Neural progenitor cell (in vitro differentiated cells): Measurements from ENCODE around the gene NOX3. TPM values are rescaled to one million over a fixed set of nuclear protein-coding genes. Genes with fewer than 3 reads are reported as not detected.

Experiments used
- DNase-seq: peaks from one replicate; pipeline ENCODE4 v3.0.0-alpha.2; 2016; ENCODE audit warnings: low spot score
- H2AFZ ChIP-seq: fragments of 200-600 bp; sonication (generic); replicated peaks from 2 replicates; pipeline ENCODE4 v1.6.1; 2016; ENCODE audit warnings: antibody characterized with exemption
- H3F3A ChIP-seq: fragments of 200-600 bp; sonication (generic); 2 replicates; pipeline ENCODE4 v1.6.1; 2016; ENCODE audit warnings: antibody characterized with exemption, low read depth
- H3K27ac ChIP-seq: fragments of 200-600 bp; sonication (generic); 2 replicates; pipeline ENCODE4 v1.5.1; 2016; ENCODE audit warnings: mild to moderate bottlenecking
- H3K27me3 ChIP-seq: fragments of 200-600 bp; sonication (generic); 2 replicates; pipeline ENCODE4 v1.6.1; 2016; ENCODE audit warnings: mild to moderate bottlenecking, moderate library complexity
- H3K36me3 ChIP-seq: fragments of 200-600 bp; sonication (generic); 2 replicates; pipeline ENCODE4 v1.5.1; 2016
- H3K4me1 ChIP-seq: fragments of 200-600 bp; sonication (generic); 2 replicates; pipeline ENCODE4 v1.6.1; 2016; ENCODE audit warnings: mixed run types
- H3K4me2 ChIP-seq: fragments of 200-600 bp; sonication (generic); 2 replicates; pipeline ENCODE4 v1.6.1; 2016
- H3K4me3 ChIP-seq: fragments of 200-600 bp; sonication (generic); 2 replicates; pipeline ENCODE4 v1.5.1; 2016
- H3K79me2 ChIP-seq: fragments of 200-600 bp; sonication (generic); 2 replicates; pipeline ENCODE4 v1.6.1; 2016; ENCODE audit warnings: low read depth
- H3K9ac ChIP-seq: fragments of 200-600 bp; sonication (generic); 2 replicates; pipeline ENCODE4 v1.6.1; 2016
- H3K9me3 ChIP-seq: fragments of 200-600 bp; sonication (generic); 2 replicates; pipeline ENCODE4 v1.5.1; 2016; ENCODE audit warnings: low read depth
- H4K20me1 ChIP-seq: fragments of 200-600 bp; sonication (generic); 2 replicates; pipeline ENCODE4 v1.6.1; 2016; ENCODE audit warnings: low read depth
- H3K27ac Mint-ChIP-seq: 3 replicates; pipeline ENCODE4 v1.8.0; 2021; ENCODE audit warnings: mixed read lengths
- H3K27me3 Mint-ChIP-seq: 2 replicates; pipeline ENCODE4 v1.8.0; 2022; ENCODE audit warnings: low read depth, mild to moderate bottlenecking, inconsistent platforms, moderate library complexity, mixed read lengths; ENCODE audit not compliant: insufficient read depth
- H3K36me3 Mint-ChIP-seq: 3 replicates; pipeline ENCODE4 v1.8.0; 2021; ENCODE audit warnings: mixed read lengths
- H3K4me1 Mint-ChIP-seq: 3 replicates; pipeline ENCODE4 v1.8.0; 2021; ENCODE audit warnings: mixed read lengths
- H3K4me3 Mint-ChIP-seq: 3 replicates; pipeline ENCODE4 v1.8.0; 2021; ENCODE audit warnings: mild to moderate bottlenecking, moderate library complexity, mixed read lengths
- H3K9me3 Mint-ChIP-seq: 3 replicates; pipeline ENCODE4 v1.8.0; 2020; ENCODE audit warnings: mixed read lengths
- CTCF ChIP-seq: fragments of 200-600 bp; sonication (generic); IDR thresholded peaks from 2 replicates; pipeline ENCODE4 v1.5.1; 2017; ENCODE audit warnings: antibody characterized with exemption, mild to moderate bottlenecking
- EZH2 ChIP-seq: fragments of 200-600 bp; sonication (generic); IDR thresholded peaks from 2 replicates; pipeline ENCODE4 v1.6.1; 2017; ENCODE audit warnings: antibody characterized with exemption, mild to moderate bottlenecking, moderate library complexity
- EZH2phosphoT487 ChIP-seq: fragments of 200-600 bp; sonication (generic); IDR thresholded peaks from 2 replicates; pipeline ENCODE4 v1.6.1; 2017; ENCODE audit warnings: antibody characterized with exemption
- total RNA-seq: library from RNA; depleted of rRNA; stranded (reverse); fragments of >200 nt; gene quantifications from 2 replicates; pipeline ENCODE4 v1.2.3, GENCODE V29; 2015; ENCODE audit warnings: low replicate concordance

The NOX3 gene
- total RNA-seq, 1 donor from 2014 or later = not detected

GRCh38 chr6:155414049-155414448 is 41.6 kb downstream of the NOX3 start:
- no peak overlapping the region for H3K4me3 Mint-ChIP-seq
- peak overlapping the region; percentile 9 for H3K27ac Mint-ChIP-seq
- no peaks in the 10 kb centered on the region for H4K20me1 ChIP-seq
- H3K36me3 Mint-ChIP-seq = no peaks in the 10 kb centered on the region
- H3K4me2 ChIP-seq = no peak overlapping the region
- H2AFZ ChIP-seq = no peak overlapping the region
- no peaks in the 10 kb centered on the region for H3K79me2 ChIP-seq
- H3K4me1 ChIP-seq = peaks cover 39% of the 10 kb centered on the region
- H3K9me3 ChIP-seq = no peaks in the 10 kb centered on the region
- peaks cover 9% of the 10 kb centered on the region for H3K27me3 Mint-ChIP-seq
- no peaks in the 10 kb centered on the region for H3K9me3 Mint-ChIP-seq
- no peaks in the 10 kb centered on the region for H3K27me3 ChIP-seq
- no peak for TF ChIP-seq EZH2
- TF ChIP-seq EZH2phosphoT487 = no peak
- TF ChIP-seq CTCF = no peak
- DNase-seq = no peak
- H3K9ac ChIP-seq = no peak overlapping the region
- H3K4me3 ChIP-seq = no peak overlapping the region
- H3F3A ChIP-seq = no peaks in the 10 kb centered on the region
- peaks cover 30% of the 10 kb centered on the region for H3K4me1 Mint-ChIP-seq
- H3K27ac ChIP-seq = no peak overlapping the region
- H3K36me3 ChIP-seq = no peaks in the 10 kb centered on the region

- H3K79me2 ChIP-seq = no peaks in the 10 kb centered on the region
- H3K36me3 ChIP-seq = no peaks in the 10 kb centered on the region
- H3K4me1 Mint-ChIP-seq = peaks cover 21% of the 10 kb centered on the region
- H3K27ac ChIP-seq = no peak overlapping the region
- TF ChIP-seq EZH2phosphoT487 (no peak), EZH2 (no peak), CTCF (no peak)
- H3K36me3 Mint-ChIP-seq = no peaks in the 10 kb centered on the region
- H3F3A ChIP-seq = no peaks in the 10 kb centered on the region
- H3K4me1 ChIP-seq = peaks cover 24% of the 10 kb centered on the region
- no peak overlapping the region for H2AFZ ChIP-seq
- H3K4me3 Mint-ChIP-seq = no peak overlapping the region
- no peaks in the 10 kb centered on the region for H3K9me3 ChIP-seq
- no peaks in the 10 kb centered on the region for H4K20me1 ChIP-seq
- H3K9ac ChIP-seq = no peak overlapping the region
- no peaks in the 10 kb centered on the region for H3K9me3 Mint-ChIP-seq
- no peak overlapping the region for H3K27ac Mint-ChIP-seq
- H3K4me3 ChIP-seq = no peak overlapping the region
- DNase-seq = peak; percentile 11
- H3K27me3 Mint-ChIP-seq = peaks cover 15% of the 10 kb centered on the region
- H3K4me2 ChIP-seq = no peak overlapping the region
- H3K27me3 ChIP-seq = no peaks in the 10 kb centered on the region
Measured at GRCh38 chr6:155412335-155412734, 43.3 kb downstream of the NOX3 start.

- Histone ChIP-seq H3K27me3 (no peaks in the 10 kb centered on the region), H3K27ac (no peak overlapping the region), H3K4me1 (peaks cover 24% of the 10 kb centered on the region), H3F3A (no peaks in the 10 kb centered on the region), H3K36me3 (no peaks in the 10 kb centered on the region), H4K20me1 (no peaks in the 10 kb centered on the region), H3K79me2 (no peaks in the 10 kb centered on the region), H3K4me2 (no peak overlapping the region), H2AFZ (no peak overlapping the region), H3K4me3 (no peak overlapping the region), H3K9me3 (no peaks in the 10 kb centered on the region), H3K9ac (no peak overlapping the region)
- TF ChIP-seq CTCF = no peak
- no peak for TF ChIP-seq EZH2
- no peak for TF ChIP-seq EZH2phosphoT487
- Mint-ChIP-seq H3K27me3 (peaks cover 15% of the 10 kb centered on the region), H3K4me1 (peaks cover 21% of the 10 kb centered on the region), H3K36me3 (no peaks in the 10 kb centered on the region), H3K4me3 (no peak overlapping the region), H3K27ac (no peak overlapping the region), H3K9me3 (no peaks in the 10 kb centered on the region)
- DNase-seq = no peak
Measured at GRCh38 chr6:155411154-155412052, 44.2 kb downstream of the NOX3 start.
